Stimulated activated CD8-positive, alpha-beta memory T cell treated with anti-CD3 and anti-CD28 coated beads, Interleukin-15, amount 100 ng/mL, for 24 hours (primary cell): Measurements from ENCODE around the gene RRP1.
"Not testable (repeated sequence)": the region's sequence is repeated elsewhere in the genome, so short reads cannot be mapped to it uniquely, and the experiment has no call there.

Experiments used
- DNase-seq: peaks from one replicate; pipeline ENCODE4 v3.0.0-alpha.2; 2020; ENCODE audit warnings: low read depth

The RRP1 gene

GRCh38 chr21:43816611-43817071, 27.3 kb downstream of the RRP1 start:
- no peak for DNase-seq

GRCh38 chr21:43817157-43818086, 28.0 kb downstream of the RRP1 start:
- DNase-seq: no peak

GRCh38 chr21:43818685-43819084, 29.3 kb downstream of the RRP1 start:
- DNase-seq: no peak

GRCh38 chr21:43819511-43820405, 30.4 kb downstream of the RRP1 start:
- DNase-seq: no peak

- DNase-seq: no peak
Observed at GRCh38 chr21:43820466-43820865, 31.1 kb downstream of the RRP1 start.

GRCh38 chr21:43822166-43822565, 32.8 kb downstream of the RRP1 start:
- not testable (repeated sequence) for DNase-seq

GRCh38 chr21:43822741-43823140, 33.4 kb downstream of the RRP1 start:
- DNase-seq: not testable (repeated sequence)

- DNase-seq: no peak
Observed at GRCh38 chr21:43824333-43825241, 35.2 kb downstream of the RRP1 start.

- no peak for DNase-seq
Observed at GRCh38 chr21:43825242-43825935, 36.0 kb downstream of the RRP1 start.

GRCh38 chr21:43825936-43826622, 36.7 kb downstream of the RRP1 start:
- no peak for DNase-seq

GRCh38 chr21:43826623-43826974, 37.2 kb downstream of the RRP1 start:
- DNase-seq: no peak

GRCh38 chr21:43827015-43827611, 37.7 kb downstream of the RRP1 start:
- no peak for DNase-seq

GRCh38 chr21:43829161-43829560, 39.8 kb downstream of the RRP1 start:
- no peak for DNase-seq

GRCh38 chr21:43829575-43830119, 40.3 kb downstream of the RRP1 start:
- no peak for DNase-seq

GRCh38 chr21:43832158-43832550, 42.8 kb downstream of the RRP1 start:
- no peak for DNase-seq

GRCh38 chr21:43832648-43833047, 43.3 kb downstream of the RRP1 start:
- DNase-seq: no peak

GRCh38 chr21:43834146-43834905, 44.9 kb downstream of the RRP1 start:
- DNase-seq: no peak

GRCh38 chr21:43835050-43835449, 45.7 kb downstream of the RRP1 start:
- DNase-seq: no peak

GRCh38 chr21:43835861-43836260, 46.5 kb downstream of the RRP1 start:
- DNase-seq: no peak
